ENCODE measurements around the gene PTPN3. TPM values are rescaled to one million over a fixed set of nuclear protein-coding genes. Genes with fewer than 3 reads are reported as not detected.

Gene PTPN3
- total and polyA plus RNA-seq, 10 of the 15 experiments (the other 5 are each of a cell fraction or from before 2014, with no cell fraction given) = 0.18 to 1.3 (median 0.39) TPM

DNA sequence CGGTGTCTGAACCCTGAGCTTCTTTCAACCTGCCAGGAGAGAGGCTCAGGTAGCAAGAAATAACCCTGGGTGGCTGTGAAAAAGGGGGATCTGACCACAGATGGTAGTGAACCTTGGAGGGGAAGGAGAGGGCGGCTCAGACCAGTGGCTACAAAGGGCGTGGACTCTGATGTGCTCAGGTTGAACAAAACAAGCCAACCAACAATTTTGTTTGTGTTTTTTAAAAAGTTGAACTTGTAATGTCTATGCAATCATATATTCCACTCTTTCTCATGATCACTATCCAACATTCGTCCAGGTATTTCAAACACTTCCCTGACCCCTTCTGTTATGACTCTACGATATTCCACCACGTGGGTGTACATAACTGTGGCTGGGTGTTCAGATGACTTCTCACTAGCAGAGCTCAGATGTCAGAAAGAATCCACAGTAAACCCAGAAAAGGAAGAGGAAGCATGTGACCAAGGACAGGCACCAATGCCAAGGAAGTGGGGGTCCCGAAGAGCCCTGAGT, 20.0 kb downstream of the PTPN3 start (continued):
- TF ChIP-seq, protein P1, sequence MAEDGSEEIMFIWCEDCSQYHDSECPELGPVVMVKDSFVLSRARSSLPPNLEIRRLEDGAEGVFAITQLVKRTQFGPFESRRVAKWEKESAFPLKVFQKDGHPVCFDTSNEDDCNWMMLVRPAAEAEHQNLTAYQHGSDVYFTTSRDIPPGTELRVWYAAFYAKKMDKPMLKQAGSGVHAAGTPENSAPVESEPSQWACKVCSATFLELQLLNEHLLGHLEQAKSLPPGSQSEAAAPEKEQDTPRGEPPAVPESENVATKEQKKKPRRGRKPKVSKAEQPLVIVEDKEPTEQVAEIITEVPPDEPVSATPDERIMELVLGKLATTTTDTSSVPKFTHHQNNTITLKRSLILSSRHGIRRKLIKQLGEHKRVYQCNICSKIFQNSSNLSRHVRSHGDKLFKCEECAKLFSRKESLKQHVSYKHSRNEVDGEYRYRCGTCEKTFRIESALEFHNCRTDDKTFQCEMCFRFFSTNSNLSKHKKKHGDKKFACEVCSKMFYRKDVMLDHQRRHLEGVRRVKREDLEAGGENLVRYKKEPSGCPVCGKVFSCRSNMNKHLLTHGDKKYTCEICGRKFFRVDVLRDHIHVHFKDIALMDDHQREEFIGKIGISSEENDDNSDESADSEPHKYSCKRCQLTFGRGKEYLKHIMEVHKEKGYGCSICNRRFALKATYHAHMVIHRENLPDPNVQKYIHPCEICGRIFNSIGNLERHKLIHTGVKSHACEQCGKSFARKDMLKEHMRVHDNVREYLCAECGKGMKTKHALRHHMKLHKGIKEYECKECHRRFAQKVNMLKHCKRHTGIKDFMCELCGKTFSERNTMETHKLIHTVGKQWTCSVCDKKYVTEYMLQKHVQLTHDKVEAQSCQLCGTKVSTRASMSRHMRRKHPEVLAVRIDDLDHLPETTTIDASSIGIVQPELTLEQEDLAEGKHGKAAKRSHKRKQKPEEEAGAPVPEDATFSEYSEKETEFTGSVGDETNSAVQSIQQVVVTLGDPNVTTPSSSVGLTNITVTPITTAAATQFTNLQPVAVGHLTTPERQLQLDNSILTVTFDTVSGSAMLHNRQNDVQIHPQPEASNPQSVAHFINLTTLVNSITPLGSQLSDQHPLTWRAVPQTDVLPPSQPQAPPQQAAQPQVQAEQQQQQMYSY (CRISPR knock-in tag; IDR thresholded peaks at IDR 0.05) = no peak
- TF ChIP-seq, protein P2, sequence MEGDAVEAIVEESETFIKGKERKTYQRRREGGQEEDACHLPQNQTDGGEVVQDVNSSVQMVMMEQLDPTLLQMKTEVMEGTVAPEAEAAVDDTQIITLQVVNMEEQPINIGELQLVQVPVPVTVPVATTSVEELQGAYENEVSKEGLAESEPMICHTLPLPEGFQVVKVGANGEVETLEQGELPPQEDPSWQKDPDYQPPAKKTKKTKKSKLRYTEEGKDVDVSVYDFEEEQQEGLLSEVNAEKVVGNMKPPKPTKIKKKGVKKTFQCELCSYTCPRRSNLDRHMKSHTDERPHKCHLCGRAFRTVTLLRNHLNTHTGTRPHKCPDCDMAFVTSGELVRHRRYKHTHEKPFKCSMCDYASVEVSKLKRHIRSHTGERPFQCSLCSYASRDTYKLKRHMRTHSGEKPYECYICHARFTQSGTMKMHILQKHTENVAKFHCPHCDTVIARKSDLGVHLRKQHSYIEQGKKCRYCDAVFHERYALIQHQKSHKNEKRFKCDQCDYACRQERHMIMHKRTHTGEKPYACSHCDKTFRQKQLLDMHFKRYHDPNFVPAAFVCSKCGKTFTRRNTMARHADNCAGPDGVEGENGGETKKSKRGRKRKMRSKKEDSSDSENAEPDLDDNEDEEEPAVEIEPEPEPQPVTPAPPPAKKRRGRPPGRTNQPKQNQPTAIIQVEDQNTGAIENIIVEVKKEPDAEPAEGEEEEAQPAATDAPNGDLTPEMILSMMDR (IDR thresholded peaks at IDR 0.05 in 2 of 3, conservative IDR thresholded peaks at IDR 0.05 in 1 of 3; ENCODE audit: control insufficient read depth in 2 of 3, extremely low read depth in 1 of 3, insufficient read depth in 1 of 3, low read depth in 3 of 3, low read length in 3 of 3) = no peak
- no peak for TF ChIP-seq NFYB (IDR thresholded peaks at IDR 0.05; ENCODE audit: insufficient read depth, low read depth, low read length)

All from GM12878 (cell line).